ENCODE measurements around the gene EPSTI1.

EPSTI1 gene

DNA sequence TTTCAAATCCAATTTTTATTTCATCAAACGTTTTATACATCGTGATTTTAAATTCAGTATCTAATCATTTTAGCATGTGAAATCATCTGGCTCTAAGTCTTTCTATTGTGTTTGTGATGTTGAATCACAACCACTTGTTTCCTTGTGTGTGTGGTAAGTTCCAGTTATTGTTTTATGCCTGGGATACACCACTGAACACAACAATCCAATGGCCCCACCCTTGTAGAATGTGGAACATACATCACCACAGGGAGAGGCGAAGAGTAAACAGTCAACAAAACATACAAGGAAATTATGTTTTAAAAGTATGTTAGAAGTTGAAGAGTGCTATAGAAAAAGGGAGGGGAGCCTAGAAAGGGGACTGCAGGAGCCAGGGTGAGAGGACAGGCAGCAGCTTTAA, 100.5 kb downstream of the EPSTI1 start:
- no peak for DNase-seq (ENCODE audit: low read depth)
- TF ChIP-seq, protein P1, sequence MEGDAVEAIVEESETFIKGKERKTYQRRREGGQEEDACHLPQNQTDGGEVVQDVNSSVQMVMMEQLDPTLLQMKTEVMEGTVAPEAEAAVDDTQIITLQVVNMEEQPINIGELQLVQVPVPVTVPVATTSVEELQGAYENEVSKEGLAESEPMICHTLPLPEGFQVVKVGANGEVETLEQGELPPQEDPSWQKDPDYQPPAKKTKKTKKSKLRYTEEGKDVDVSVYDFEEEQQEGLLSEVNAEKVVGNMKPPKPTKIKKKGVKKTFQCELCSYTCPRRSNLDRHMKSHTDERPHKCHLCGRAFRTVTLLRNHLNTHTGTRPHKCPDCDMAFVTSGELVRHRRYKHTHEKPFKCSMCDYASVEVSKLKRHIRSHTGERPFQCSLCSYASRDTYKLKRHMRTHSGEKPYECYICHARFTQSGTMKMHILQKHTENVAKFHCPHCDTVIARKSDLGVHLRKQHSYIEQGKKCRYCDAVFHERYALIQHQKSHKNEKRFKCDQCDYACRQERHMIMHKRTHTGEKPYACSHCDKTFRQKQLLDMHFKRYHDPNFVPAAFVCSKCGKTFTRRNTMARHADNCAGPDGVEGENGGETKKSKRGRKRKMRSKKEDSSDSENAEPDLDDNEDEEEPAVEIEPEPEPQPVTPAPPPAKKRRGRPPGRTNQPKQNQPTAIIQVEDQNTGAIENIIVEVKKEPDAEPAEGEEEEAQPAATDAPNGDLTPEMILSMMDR (IDR thresholded peaks at IDR 0.05; ENCODE audit: control insufficient read depth, extremely low read depth, insufficient read depth): no peak

DNA sequence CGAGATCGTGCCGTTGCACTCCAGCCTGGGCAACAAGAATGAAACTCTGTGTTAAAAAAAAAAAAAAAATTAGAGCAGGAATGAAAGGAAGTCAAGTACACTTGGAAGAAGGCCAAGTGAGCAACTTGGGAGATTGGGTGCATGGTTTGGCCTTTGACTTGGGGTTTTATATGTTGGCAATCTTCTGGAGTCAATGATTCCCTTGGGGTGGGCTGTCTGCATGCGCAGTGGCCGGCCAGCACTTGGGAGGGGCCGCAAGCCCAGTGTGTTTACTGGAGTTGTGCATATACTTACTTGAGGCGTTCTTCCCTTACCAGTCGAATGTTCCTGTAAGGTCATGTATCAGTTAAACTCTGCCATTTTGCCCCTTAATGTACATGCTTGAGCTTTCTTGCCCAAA, 106.7 kb downstream of the EPSTI1 start:
- H3K4me3 ChIP-seq (ENCODE audit: low read depth, low read length): no peak overlapping the region
- TF ChIP-seq, protein P1 (IDR thresholded peaks at IDR 0.05; ENCODE audit: control insufficient read depth, extremely low read depth, insufficient read depth): no peak
- DNase-seq (ENCODE audit: low read depth): no peak

More for the DNA sequence above, 100.5 kb downstream of the EPSTI1 start:
- H3K4me3 ChIP-seq (ENCODE audit: low read depth, low read length): no peak overlapping the region

DNA sequence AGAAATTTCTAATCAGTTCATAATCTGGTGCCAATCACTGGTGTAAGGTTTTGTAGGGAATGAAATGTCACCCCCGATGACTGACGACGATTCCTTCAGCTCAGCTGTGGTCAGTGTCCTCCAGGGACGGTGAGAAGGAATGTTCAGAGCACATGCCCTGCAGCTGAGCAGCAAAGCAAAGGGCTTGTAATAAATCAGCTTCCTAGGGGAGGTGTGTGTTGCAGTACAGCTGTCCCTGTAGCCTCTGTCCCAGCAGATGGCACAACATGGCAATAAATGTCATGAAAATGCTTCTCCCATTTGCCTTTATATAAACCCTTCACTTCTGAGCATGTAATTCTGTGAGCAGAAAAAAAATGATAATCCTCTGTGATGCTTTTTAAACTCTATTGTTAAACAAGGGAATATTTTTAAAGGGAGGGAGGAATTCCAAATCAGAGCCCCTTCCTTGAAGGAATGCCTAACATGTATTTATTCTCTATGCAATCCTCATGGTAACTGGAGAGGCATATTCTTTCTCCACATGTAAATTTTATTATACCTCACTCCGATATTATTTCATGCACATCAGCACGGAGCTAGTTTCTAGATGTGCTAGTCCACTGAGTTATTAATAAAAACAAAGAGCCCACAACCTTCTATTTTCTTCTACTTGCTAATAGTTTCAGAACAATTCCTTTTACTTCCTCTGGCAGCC, 108.1 kb downstream of the EPSTI1 start:
- DNase-seq (ENCODE audit: low read depth): peak; percentile 68
- TF ChIP-seq, protein P1 (IDR thresholded peaks at IDR 0.05; ENCODE audit: control insufficient read depth, extremely low read depth, insufficient read depth): peak; percentile 80
- no peak overlapping the region for H3K4me3 ChIP-seq (ENCODE audit: low read depth, low read length)

DNA sequence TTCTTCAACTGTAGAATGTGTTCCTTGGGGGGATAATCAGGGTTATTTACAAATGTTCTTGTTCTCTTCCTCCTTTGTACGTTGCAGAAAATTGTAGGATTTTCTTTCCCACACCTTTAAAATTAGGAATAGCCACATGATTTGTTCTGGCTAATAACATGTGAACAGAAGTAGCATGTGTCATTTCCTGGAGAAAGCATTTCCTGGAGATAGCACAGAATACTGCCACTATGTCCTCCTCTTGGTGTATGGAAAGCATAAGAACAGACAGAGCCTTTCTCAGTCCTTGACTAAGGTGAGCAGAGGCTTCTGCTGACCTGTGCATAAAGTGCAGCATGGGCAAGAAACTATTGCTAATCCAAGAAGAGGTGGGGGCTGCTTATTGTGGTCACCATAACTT, 108.9 kb downstream of the EPSTI1 start:
- no peak overlapping the region for H3K4me3 ChIP-seq (ENCODE audit: low read depth, low read length)
- TF ChIP-seq, protein P1 (IDR thresholded peaks at IDR 0.05; ENCODE audit: control insufficient read depth, extremely low read depth, insufficient read depth): no peak
- DNase-seq (ENCODE audit: low read depth): no peak

DNA sequence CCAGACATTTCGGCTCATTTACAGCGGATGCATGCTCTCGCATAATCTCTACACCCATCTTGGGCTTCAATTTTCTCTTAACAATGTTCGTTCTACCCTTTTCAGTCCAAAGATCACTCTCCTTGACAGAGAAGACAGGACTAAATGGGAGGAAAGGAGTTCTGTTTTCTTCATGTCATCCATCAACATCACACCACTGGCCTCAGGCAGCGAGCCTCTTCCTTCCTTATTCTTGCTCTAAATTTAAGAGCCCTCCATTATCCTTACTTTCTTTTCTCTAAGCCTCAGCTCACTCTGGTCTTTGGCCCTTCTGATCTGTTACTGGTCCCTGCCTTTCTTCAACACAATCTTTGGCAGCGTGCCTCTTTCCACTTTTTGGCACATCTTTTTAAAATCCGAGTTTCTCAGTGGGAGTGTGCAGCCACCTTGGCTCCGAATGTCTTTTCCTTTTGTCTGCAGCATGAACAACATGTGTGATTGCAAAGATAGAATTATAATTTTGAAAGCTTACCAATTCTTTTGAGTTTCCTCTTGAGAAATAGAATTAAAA, 111.9 kb downstream of the EPSTI1 start:
- TF ChIP-seq, protein P1 (IDR thresholded peaks at IDR 0.05; ENCODE audit: control insufficient read depth, extremely low read depth, insufficient read depth): no peak
- DNase-seq (ENCODE audit: low read depth): no peak
- H3K4me3 ChIP-seq (ENCODE audit: low read depth, low read length): no peak overlapping the region

DNA sequence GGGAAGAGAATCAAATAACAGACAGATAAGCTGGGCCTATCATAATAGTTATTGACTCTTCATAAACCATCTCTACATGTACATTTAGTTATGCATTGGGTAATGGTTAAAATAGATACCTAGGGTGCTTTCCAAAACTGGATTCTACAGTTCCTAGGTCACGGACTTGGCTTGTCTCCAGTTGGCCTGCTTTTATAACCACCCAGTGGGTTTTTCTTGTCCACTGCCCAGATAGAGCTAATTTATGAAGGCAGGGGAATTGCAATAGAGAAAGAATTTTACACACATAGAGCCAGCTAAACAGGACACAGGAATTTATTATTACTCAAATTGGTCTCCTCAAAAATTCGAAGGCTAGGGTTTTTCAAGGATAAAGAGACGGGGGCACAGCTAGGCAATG, 113.3 kb downstream of the EPSTI1 start:
- no peak for DNase-seq (ENCODE audit: low read depth)
- H3K4me3 ChIP-seq (ENCODE audit: low read depth, low read length): no peak overlapping the region
- TF ChIP-seq, protein P1 (IDR thresholded peaks at IDR 0.05; ENCODE audit: control insufficient read depth, extremely low read depth, insufficient read depth): no peak

Measured in LNCaP clone FGC (cell line).